Memory B cell (primary cell): ENCODE results near the gene NSG1.

Source experiments
- ATAC-seq: fragments of 150-1000 bp; cut with Tn5 transposase; 2 replicates; pipeline ENCODE4 v1.10.0; 2021; ENCODE audit warnings: low read depth, mild to moderate bottlenecking, moderate library complexity
- DNase-seq, 2 donors: peaks; one replicate each; pipeline ENCODE4 v3.0.0; 2022; ENCODE audit warnings: low spot score in 2 of 2
- H3K27ac Mint-ChIP-seq: one replicate; pipeline ENCODE4 v1.8.0; 2022; ENCODE audit warnings: mild to moderate bottlenecking, moderate library complexity, mixed read lengths
- H3K27me3 Mint-ChIP-seq: one replicate; pipeline ENCODE4 v1.8.0; 2022; ENCODE audit warnings: mixed read lengths
- H3K36me3 Mint-ChIP-seq: one replicate; pipeline ENCODE4 v1.8.0; 2022; ENCODE audit warnings: mild to moderate bottlenecking, mixed read lengths
- H3K4me1 Mint-ChIP-seq: one replicate; pipeline ENCODE4 v1.8.0; 2022; ENCODE audit warnings: mixed read lengths
- H3K4me3 Mint-ChIP-seq: one replicate; pipeline ENCODE4 v1.8.0; 2022; ENCODE audit warnings: mild to moderate bottlenecking, moderate library complexity, mixed read lengths
- H3K9me3 Mint-ChIP-seq: one replicate; pipeline ENCODE4 v1.8.0; 2022; ENCODE audit warnings: mixed read lengths

NSG1 gene

GRCh38 chr4:4358093-4358854, 28.6 kb upstream of the NSG1 start:
- ATAC-seq, result no peak
- no peak for DNase-seq
- Mint-ChIP-seq H3K36me3 (peaks cover 1% of the 10 kb centered on the region), H3K4me3 (no peak overlapping the region), H3K9me3 (no peaks in the 10 kb centered on the region), H3K27ac (no peak overlapping the region), H3K4me1 (no peaks in the 10 kb centered on the region), H3K27me3 (peaks cover 34% of the 10 kb centered on the region)

GRCh38 chr4:4361883-4362282, 25.0 kb upstream of the NSG1 start:
- DNase-seq (no peak), ATAC-seq (no peak)
- H3K36me3 Mint-ChIP-seq, result peaks cover 1% of the 10 kb centered on the region
- H3K9me3 Mint-ChIP-seq, result peaks cover 5% of the 10 kb centered on the region
- H3K4me1 Mint-ChIP-seq, result no peaks in the 10 kb centered on the region
- no peak overlapping the region for H3K27ac Mint-ChIP-seq
- no peak overlapping the region for H3K4me3 Mint-ChIP-seq
- peaks cover 38% of the 10 kb centered on the region for H3K27me3 Mint-ChIP-seq

GRCh38 chr4:4362991-4363697, 23.8 kb upstream of the NSG1 start:
- no peak overlapping the region for H3K4me3 Mint-ChIP-seq
- H3K4me1 Mint-ChIP-seq, result no peaks in the 10 kb centered on the region

GRCh38 chr4:4364061-4364460, 22.8 kb upstream of the NSG1 start:
- DNase-seq, result no peak
- Mint-ChIP-seq H3K4me1 (no peaks in the 10 kb centered on the region), H3K36me3 (peaks cover 1% of the 10 kb centered on the region), H3K4me3 (no peak overlapping the region), H3K27ac (no peak overlapping the region), H3K27me3 (peaks cover 27% of the 10 kb centered on the region), H3K9me3 (peaks cover 5% of the 10 kb centered on the region)
- no peak for ATAC-seq

More at GRCh38 chr4:4362991-4363697, 23.8 kb upstream of the NSG1 start:
- ATAC-seq, result no peak
- no peak overlapping the region for H3K27ac Mint-ChIP-seq
- peaks cover 33% of the 10 kb centered on the region for H3K27me3 Mint-ChIP-seq
- peaks cover 1% of the 10 kb centered on the region for H3K36me3 Mint-ChIP-seq
- no peak for DNase-seq
- peaks cover 5% of the 10 kb centered on the region for H3K9me3 Mint-ChIP-seq

- peaks cover 29% of the 10 kb centered on the region for H3K27me3 Mint-ChIP-seq
- no peaks in the 10 kb centered on the region for H3K4me1 Mint-ChIP-seq
- peaks cover 5% of the 10 kb centered on the region for H3K9me3 Mint-ChIP-seq
- no peak overlapping the region for H3K27ac Mint-ChIP-seq
- ATAC-seq, result no peak
- no peak for DNase-seq
- H3K4me3 Mint-ChIP-seq, result no peak overlapping the region
- peaks cover 1% of the 10 kb centered on the region for H3K36me3 Mint-ChIP-seq
These were observed 22.3 kb upstream of the NSG1 start for GRCh38 chr4:4364486-4365208.

- Mint-ChIP-seq H3K4me3 (no peak overlapping the region), H3K4me1 (no peaks in the 10 kb centered on the region), H3K27ac (no peak overlapping the region), H3K36me3 (no peaks in the 10 kb centered on the region), H3K9me3 (peaks cover 5% of the 10 kb centered on the region), H3K27me3 (peaks cover 23% of the 10 kb centered on the region)
- DNase-seq, result no peak
- no peak for ATAC-seq
These were observed 17.9 kb upstream of the NSG1 start for GRCh38 chr4:4368809-4369580.

- Mint-ChIP-seq H3K4me3 (no peak overlapping the region), H3K9me3 (peaks cover 3% of the 10 kb centered on the region), H3K27ac (no peak overlapping the region), H3K36me3 (peaks cover 4% of the 10 kb centered on the region), H3K4me1 (no peaks in the 10 kb centered on the region), H3K27me3 (peaks cover 30% of the 10 kb centered on the region)
- no peak for ATAC-seq
- no peak for DNase-seq
These were observed 12.4 kb upstream of the NSG1 start for GRCh38 chr4:4374388-4375098.

GRCh38 chr4:4376074-4376473, 10.8 kb upstream of the NSG1 start:
- Mint-ChIP-seq H3K27ac (no peak overlapping the region), H3K36me3 (peaks cover 4% of the 10 kb centered on the region), H3K9me3 (peaks cover 3% of the 10 kb centered on the region), H3K4me1 (no peaks in the 10 kb centered on the region), H3K27me3 (peaks cover 32% of the 10 kb centered on the region), H3K4me3 (no peak overlapping the region)
- DNase-seq, result no peak
- ATAC-seq, result no peak

- H3K4me3 Mint-ChIP-seq, result no peak overlapping the region
- H3K36me3 Mint-ChIP-seq, result peaks cover 4% of the 10 kb centered on the region
- peaks cover 3% of the 10 kb centered on the region for H3K9me3 Mint-ChIP-seq
- no peaks in the 10 kb centered on the region for H3K4me1 Mint-ChIP-seq
- H3K27me3 Mint-ChIP-seq, result peaks cover 28% of the 10 kb centered on the region
- ATAC-seq (no peak), DNase-seq (no peak)
- H3K27ac Mint-ChIP-seq, result no peak overlapping the region
These were observed 9.7 kb upstream of the NSG1 start for GRCh38 chr4:4377191-4377590.

- Mint-ChIP-seq H3K36me3 (peaks cover 4% of the 10 kb centered on the region), H3K27ac (no peak overlapping the region), H3K27me3 (peaks cover 25% of the 10 kb centered on the region), H3K4me3 (no peak overlapping the region), H3K4me1 (no peaks in the 10 kb centered on the region), H3K9me3 (peaks cover 3% of the 10 kb centered on the region)
- ATAC-seq (no peak), DNase-seq (no peak)
These were observed 9.0 kb upstream of the NSG1 start for GRCh38 chr4:4377732-4378460.

- Mint-ChIP-seq H3K4me3 (no peak overlapping the region), H3K27ac (no peak overlapping the region), H3K27me3 (peaks cover 26% of the 10 kb centered on the region), H3K9me3 (peaks cover 3% of the 10 kb centered on the region), H3K4me1 (no peaks in the 10 kb centered on the region), H3K36me3 (peaks cover 1% of the 10 kb centered on the region)
- DNase-seq (no peak), ATAC-seq (no peak)
These were observed 7.3 kb upstream of the NSG1 start for GRCh38 chr4:4379540-4380087.

GRCh38 chr4:4383085-4383484, 3.8 kb upstream of the NSG1 start:
- Mint-ChIP-seq H3K36me3 (no peaks in the 10 kb centered on the region), H3K27ac (no peak overlapping the region), H3K4me1 (peaks cover 5% of the 10 kb centered on the region), H3K27me3 (peaks cover 26% of the 10 kb centered on the region), H3K9me3 (no peaks in the 10 kb centered on the region), H3K4me3 (no peak overlapping the region)
- DNase-seq, result no peak
- no peak for ATAC-seq
